GM19328 (cell line): ENCODE measurements around the gene ZDHHC11B.
"Not testable (repeated sequence)": the region's sequence is repeated elsewhere in the genome, so short reads cannot be mapped to it uniquely, and the experiment has no call there.

Experiments
- ATAC-seq: cut with Tn5 transposase; IDR thresholded peaks from one replicate; pipeline ENCODE4 v1.9.1; 2021; ENCODE audit warnings: mild to moderate bottlenecking, moderate library complexity; ENCODE audit not compliant: unreplicated experiment

Gene ZDHHC11B

GRCh38 chr5:754143-754632, 30.3 kb downstream of the ZDHHC11B start:
- ATAC-seq: not testable (repeated sequence)

GRCh38 chr5:753567-754142, 30.9 kb downstream of the ZDHHC11B start:
- ATAC-seq: not testable (repeated sequence)

- not testable (repeated sequence) for ATAC-seq
Measured at GRCh38 chr5:752532-753115, 31.9 kb downstream of the ZDHHC11B start.

GRCh38 chr5:751992-752391, 32.5 kb downstream of the ZDHHC11B start:
- ATAC-seq: not testable (repeated sequence)

DNA sequence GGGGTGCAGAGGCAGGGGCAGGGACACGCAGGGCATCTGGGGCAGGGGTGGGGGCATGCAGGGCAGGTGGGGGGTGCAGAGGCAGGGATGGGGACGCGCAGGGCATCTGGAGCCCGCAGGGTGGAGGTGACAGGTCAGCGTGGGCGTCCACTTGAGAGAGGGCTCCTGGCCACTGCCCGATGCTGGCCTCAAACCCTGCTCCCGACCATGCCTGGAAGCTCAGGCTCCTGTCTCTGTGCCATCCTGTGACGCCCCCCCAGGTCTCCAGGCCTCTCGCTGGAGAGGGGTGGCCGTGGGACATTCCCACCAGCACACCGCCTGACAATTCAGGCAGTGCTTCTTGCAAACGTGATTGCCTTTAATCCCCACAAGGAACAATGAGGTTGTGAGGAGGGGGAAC, 33.0 kb downstream of the ZDHHC11B start:
- no peak for ATAC-seq

DNA sequence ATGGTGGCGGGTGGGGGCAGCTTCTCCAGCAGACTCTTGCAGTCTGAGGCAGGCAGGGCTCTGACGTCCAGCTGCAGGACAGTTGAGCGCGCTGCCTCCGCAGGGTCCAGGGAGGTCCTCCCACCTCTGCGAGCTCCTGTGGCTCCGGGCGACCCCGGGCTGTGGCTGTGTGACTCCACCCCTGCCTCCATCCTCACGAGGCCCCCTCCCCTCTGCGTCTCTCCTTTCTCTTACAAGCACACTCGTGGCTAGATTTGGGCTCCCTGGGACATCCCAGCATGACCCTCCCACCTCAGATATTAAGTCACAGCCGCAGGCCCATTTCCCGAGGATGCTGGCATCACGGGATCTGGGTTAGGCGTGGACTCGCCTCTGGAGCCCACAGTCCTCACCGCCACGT, 34.3 kb downstream of the ZDHHC11B start:
- ATAC-seq: not testable (repeated sequence)

DNA sequence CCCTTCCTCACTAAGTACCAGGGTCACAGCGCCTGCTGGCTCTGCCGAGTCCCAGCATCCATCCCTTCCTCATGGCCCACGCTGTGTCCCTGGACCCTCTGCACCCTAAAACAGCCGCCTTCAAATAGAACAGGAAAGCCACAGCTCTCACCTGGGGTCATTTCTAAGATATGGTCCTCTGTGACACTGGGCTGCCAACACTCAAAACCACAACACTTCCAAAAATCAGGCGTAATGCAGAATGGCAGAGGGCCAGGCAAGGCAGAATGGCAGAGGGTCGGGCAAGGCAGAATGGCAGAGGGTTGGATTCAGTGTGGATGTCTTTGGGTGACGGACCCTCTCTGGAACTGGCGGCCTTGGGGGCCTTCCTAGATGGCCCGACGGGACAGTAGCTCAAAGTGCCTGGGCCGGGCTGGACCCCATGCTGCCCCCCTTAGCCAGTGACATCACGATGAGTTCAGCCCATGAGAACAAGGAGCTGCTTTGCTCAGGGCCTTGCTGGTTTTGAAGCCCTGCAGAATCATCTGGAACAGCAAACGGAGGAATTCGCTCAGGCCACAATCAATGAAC, 35.3 kb downstream of the ZDHHC11B start:
- no peak for ATAC-seq

GRCh38 chr5:748011-748980, 36.2 kb downstream of the ZDHHC11B start:
- ATAC-seq: not testable (repeated sequence)

- not testable (repeated sequence) for ATAC-seq
Measured at GRCh38 chr5:747303-747844, 37.2 kb downstream of the ZDHHC11B start.

DNA sequence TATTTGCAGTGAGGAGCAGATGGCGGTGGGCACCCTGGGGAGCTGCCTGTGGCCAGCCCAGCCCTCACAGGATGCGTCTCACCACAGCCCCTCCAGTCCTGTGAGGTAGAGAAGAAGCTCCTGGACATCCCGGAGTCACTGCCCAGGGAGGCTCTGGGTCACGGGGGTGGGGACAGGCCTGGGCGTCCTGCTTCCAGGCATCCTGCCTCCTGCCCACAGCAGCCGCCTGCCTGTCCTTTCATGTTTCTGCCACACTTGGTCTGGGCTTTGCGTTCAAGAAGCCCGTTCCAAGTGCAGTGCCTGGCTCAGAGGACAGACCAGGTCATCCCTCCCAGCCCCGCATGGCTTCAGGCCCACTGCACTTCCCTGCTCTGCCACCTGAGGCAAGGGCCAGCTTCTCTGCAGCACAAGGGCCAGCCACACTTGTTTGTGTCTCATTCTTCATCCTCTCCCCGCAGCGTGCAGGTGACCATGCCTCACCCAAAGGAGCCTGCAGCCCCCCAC, 38.2 kb downstream of the ZDHHC11B start:
- ATAC-seq: no peak

DNA sequence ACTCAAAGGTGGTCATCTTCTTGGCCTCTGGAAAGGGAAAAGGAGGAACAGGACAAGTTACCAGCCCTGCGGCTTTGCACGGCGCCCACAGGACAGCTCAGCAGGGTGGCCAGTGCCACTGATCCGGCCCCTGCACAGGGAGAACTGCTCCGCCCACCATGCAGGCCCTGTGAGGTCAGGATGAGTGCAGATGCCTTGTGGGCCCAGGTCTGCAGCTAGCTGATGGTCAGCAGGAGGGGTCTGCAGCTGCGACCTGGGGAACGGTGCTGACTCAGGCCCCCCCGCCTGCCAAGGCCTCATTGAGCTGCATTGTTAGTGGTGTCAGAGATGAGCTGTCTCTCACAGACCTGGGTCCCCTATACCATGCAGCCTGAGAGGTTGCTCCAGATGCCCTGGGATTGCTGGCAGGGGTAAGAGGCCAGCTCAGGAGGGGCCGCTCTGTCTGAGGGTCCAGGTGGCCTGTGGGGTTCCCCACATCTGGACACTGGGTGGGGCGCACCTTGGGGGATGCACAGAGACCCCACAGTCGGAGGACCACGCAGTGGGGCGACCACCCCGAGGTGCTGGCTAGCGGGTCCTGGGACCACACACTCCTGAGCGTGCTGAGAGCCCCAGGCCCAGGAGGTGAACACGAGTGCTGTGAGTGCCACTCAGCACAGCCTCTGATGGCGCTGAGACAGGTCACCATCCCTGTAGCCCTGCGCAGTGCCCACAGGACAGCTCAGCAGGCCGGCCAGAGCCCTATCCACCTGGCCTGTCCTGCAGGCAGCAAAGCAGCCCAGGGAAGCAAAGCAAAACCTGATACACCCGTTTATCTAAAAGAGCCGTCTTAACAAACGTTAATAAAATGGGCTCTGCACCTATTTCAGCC, 39.0 kb downstream of the ZDHHC11B start:
- ATAC-seq: not testable (repeated sequence)

DNA sequence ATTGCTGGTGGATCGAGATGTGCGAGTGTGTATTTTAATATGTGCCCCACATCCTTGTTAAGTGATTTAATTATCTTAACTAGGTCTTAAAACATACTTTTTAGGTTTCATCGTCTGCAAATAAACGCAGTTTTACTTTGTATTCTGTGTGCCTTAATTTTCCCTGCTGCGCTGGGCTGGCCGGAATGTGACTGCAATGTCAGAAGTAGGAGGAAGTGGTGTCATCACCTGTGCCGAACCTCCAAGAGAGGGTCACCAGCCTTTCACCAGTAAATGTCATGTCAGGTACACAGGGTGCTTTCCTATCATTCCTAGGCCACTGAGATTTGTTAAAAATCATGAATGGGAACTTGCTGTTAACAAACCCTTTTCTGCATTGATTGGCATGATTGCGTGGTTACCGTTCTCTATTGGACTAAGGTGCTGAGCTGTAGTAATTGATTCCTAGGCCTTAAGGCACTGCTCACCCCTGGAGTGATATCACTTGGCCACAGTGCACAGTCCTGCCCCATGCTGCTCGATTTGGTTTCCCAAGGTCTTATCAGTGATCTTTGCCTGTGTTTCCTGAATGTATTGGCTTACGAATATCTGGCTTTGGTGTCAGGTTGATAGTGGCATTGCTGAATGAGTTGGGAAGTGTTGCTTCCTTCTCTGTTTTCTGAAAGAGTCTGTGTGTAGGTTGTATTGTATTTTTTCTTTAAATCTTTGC, 40.7 kb downstream of the ZDHHC11B start:
- not testable (repeated sequence) for ATAC-seq

DNA sequence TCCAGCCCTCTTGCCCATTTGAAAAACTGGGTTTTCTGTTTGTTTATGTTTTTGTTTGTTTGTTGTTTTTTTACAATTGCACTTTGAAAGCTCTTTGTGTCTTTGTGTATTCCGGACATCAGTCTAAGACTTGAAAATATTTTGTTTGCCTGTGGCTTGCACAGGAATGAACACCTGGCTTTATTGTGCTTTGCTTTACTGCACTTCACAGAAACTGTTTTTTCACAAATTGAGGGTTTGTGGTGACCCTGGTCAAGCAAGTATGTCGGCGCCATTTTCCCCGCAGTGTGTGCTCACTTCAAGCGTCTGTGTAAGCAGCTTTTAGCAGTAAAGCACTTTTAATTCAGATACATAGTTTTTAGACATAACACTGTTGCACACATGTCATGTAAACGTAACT, 42.3 kb downstream of the ZDHHC11B start:
- not testable (repeated sequence) for ATAC-seq

DNA sequence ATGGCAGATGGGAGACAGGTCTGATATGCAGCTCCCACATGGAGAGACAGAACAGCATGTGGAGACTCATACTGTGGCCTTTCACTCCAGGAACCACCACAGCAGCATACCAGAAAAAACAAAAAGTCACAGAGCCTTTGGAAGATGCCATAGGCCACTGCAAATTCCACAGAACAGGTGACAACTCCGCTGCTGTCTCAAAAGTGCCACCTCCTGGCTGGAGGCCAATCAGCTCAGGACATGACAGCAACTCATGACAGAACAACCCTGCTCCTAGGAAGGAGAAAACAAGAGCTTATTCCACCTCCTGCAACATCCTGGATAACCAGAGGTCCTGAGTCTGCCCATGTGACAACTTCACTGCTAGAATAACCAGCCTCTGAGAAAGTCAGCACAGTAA, 50.4 kb downstream of the ZDHHC11B start:
- not testable (repeated sequence) for ATAC-seq

GRCh38 chr5:732754-733454, 51.6 kb downstream of the ZDHHC11B start:
- ATAC-seq: not testable (repeated sequence)

- ATAC-seq: not testable (repeated sequence)
Measured at GRCh38 chr5:729225-729624, 55.3 kb downstream of the ZDHHC11B start.

DNA sequence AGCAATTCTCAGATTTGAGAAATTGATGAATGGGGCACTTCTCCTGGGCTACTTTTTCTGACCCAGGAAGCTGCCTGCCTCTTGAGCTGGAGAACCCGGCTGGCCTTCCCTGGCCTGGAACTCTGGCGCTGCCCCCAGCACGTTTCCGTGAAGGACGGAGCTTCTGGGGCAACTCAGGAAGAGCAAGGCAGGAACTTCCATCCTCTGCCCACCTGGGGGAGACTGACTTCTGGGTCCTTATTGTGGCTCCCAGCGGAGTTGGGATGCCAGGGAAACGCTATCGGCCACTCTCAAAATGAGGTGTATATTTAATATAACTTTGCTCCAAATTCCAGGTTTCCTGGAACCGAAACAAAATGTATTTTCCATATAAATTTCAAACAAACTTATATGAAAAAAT, 57.4 kb downstream of the ZDHHC11B start:
- ATAC-seq: not testable (repeated sequence)

GRCh38 chr5:723865-724264, 60.7 kb downstream of the ZDHHC11B start:
- ATAC-seq: not testable (repeated sequence)
